ENCODE measurements around the gene SUPT5H.

Gene SUPT5H

DNA sequence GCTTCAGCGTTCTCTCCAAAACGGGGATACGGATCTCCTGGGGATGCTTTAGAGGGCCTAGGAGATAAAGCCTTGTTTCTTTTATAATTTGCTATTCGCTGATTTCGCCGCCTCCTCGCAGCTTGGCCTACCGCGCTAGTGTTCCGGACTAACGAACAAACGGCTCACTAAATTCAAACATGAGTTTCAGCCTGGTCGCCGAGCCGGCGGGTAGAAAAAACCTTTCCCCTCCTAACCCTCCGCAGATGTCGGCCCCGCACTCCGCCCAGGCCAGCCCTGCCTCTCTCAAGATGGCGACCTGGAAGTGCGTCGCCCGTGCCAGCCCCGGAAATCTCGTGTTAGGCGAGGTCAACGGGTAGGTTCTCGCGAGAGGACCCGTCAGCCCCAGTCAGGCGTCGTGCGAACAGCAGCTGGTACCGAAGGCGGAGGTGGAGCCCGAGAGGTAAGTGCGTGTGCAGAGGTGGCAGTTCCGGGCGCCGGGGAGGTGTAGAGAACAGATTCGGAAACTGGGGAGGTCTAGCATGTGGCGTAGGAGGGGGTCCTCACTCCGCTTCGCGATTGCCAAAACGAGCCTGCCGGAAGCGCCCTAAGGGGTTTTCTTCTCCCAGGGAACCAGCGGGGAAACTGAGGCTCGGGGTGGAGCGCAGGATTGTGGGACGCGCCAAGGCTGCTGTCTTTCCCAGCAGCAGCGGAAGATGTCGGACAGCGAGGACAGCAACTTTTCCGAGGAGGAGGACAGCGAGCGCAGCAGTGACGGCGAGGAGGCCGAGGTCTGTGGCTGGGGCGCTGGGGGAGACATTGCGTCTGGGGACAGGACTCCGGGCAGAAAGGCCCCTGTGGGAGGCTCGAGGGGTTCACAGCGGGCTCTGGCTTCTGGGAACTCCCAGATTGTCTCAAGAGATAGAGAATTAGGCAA is at the start of gene SUPT5H:
SUPT5H (plus strand) TSS at position 387 of the 916 bp plus-strand sequence; CDS start at position 696, 309 bp downstream.
- Histone ChIP-seq H3K36me3 (ENCODE audit: low read length) (no peaks in the 10 kb centered on the region), H3K27me3 (ENCODE audit: low read length) (no peaks in the 10 kb centered on the region), H3F3A (ENCODE audit: insufficient read depth) (peaks cover 11% of the 10 kb centered on the region), H3K9me3 (ENCODE audit: insufficient read depth, low read length) (no peaks in the 10 kb centered on the region), H3K4me2 (ENCODE audit: low read depth, low read length, poor library complexity, severe bottlenecking) (peak within 1 kb of the TSS; percentile 98), H3K9ac (ENCODE audit: low read length) (peak within 1 kb of the TSS; percentile 100), H2AFZ (ENCODE audit: low read depth, low read length, severe bottlenecking) (peak within 1 kb of the TSS; percentile 60), H3K27ac (ENCODE audit: low read depth, low read length) (peak within 1 kb of the TSS; percentile 90), H3K4me3 (ENCODE audit: insufficient read depth, low read length, poor library complexity, severe bottlenecking) (peak within 1 kb of the TSS; percentile 99), H3K9me2 (replicated peaks; ENCODE audit: insufficient read depth, low read length) (no peaks in the 10 kb centered on the region), H4K20me1 (ENCODE audit: low read depth, low read length) (no peaks in the 10 kb centered on the region; the same call in 1 of the 2 replicates), H3K79me2 (ENCODE audit: insufficient read depth, low read length) (peaks cover 57% of the 10 kb centered on the region)
- no peak for TF ChIP-seq EZH2phosphoT487 (conservative IDR thresholded peaks at IDR 0.05; ENCODE audit: low read length)
- TF ChIP-seq, protein P1, sequence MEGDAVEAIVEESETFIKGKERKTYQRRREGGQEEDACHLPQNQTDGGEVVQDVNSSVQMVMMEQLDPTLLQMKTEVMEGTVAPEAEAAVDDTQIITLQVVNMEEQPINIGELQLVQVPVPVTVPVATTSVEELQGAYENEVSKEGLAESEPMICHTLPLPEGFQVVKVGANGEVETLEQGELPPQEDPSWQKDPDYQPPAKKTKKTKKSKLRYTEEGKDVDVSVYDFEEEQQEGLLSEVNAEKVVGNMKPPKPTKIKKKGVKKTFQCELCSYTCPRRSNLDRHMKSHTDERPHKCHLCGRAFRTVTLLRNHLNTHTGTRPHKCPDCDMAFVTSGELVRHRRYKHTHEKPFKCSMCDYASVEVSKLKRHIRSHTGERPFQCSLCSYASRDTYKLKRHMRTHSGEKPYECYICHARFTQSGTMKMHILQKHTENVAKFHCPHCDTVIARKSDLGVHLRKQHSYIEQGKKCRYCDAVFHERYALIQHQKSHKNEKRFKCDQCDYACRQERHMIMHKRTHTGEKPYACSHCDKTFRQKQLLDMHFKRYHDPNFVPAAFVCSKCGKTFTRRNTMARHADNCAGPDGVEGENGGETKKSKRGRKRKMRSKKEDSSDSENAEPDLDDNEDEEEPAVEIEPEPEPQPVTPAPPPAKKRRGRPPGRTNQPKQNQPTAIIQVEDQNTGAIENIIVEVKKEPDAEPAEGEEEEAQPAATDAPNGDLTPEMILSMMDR (IDR thresholded peaks at IDR 0.05; ENCODE audit: insufficient read depth, low read length, poor library complexity, severe bottlenecking): no peak

DNA sequence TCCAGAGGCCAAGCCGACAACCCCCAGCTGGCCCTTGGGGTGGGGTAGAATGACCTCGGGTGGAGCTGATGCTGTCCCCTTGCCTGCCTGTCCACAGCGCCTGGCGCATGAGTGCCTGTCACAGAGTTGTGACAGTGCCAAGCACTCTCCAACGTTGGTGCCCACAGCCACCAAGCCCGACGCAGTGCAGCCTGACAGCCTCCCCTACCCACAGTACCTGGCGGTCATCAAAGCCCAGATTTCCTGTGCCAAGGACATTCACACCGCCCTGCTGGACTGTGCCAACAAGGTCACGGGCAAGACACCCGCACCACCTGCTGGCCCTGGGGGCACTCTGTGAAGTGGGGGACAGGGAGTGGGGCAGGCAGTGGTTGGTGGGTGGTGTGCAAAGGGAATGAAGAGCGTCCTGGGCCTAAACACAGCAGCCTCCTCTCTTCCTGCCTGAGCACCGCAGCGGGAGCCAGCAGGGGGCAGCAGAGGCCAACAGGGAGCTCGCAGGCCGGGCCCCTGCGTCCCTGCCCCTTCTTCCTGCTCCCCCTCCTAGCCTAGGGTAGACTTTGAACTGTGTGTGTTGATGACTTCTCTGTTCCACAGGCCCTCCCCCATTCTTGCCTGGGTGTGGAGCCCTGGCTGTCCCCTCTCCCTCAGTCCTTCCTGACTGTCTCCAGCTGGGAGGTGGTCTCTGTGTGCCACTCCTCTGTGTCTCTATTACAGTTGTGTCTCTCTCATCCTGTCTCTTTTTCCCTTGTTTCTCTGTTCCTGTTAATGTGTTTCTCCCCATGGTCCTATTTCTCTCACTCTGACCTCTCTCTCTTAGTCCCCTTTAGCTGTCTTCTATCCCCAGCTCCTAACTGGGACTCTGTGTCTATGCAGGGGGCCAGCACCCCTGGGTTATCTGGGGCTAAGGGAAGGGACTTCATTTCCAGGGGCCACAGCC is 47.8 kb upstream of the SUPT5H start:
- no peaks in the 10 kb centered on the region for H4K20me1 ChIP-seq (ENCODE audit: low read depth, low read length)
- H3K9me2 ChIP-seq (replicated peaks; ENCODE audit: insufficient read depth, low read length): no peaks in the 10 kb centered on the region
- H3K27ac ChIP-seq (ENCODE audit: low read depth, low read length): peak overlapping the region; percentile 51
- H2AFZ ChIP-seq (ENCODE audit: low read depth, low read length, severe bottlenecking): no peak overlapping the region
- no peak for TF ChIP-seq EZH2phosphoT487 (conservative IDR thresholded peaks at IDR 0.05; ENCODE audit: low read length)
- TF ChIP-seq, protein P1 (IDR thresholded peaks at IDR 0.05; ENCODE audit: insufficient read depth, low read length, poor library complexity, severe bottlenecking): peak; percentile 70
- H3K36me3 ChIP-seq (ENCODE audit: low read length): no peaks in the 10 kb centered on the region; the same call in 1 of the 2 replicates
- peak overlapping the region; percentile 44 for H3K9ac ChIP-seq (ENCODE audit: low read length)
- peak overlapping the region; percentile 32 for H3K4me2 ChIP-seq (ENCODE audit: low read depth, low read length, poor library complexity, severe bottlenecking)
- no peaks in the 10 kb centered on the region for H3K79me2 ChIP-seq (ENCODE audit: insufficient read depth, low read length)
- no peaks in the 10 kb centered on the region for H3K9me3 ChIP-seq (ENCODE audit: insufficient read depth, low read length)
- H3K4me3 ChIP-seq (ENCODE audit: insufficient read depth, low read length, poor library complexity, severe bottlenecking): no peak overlapping the region
- H3K27me3 ChIP-seq (ENCODE audit: low read length): no peaks in the 10 kb centered on the region
- peaks cover 14% of the 10 kb centered on the region; the same call in 1 of the 2 replicates for H3F3A ChIP-seq (ENCODE audit: insufficient read depth)

DNA sequence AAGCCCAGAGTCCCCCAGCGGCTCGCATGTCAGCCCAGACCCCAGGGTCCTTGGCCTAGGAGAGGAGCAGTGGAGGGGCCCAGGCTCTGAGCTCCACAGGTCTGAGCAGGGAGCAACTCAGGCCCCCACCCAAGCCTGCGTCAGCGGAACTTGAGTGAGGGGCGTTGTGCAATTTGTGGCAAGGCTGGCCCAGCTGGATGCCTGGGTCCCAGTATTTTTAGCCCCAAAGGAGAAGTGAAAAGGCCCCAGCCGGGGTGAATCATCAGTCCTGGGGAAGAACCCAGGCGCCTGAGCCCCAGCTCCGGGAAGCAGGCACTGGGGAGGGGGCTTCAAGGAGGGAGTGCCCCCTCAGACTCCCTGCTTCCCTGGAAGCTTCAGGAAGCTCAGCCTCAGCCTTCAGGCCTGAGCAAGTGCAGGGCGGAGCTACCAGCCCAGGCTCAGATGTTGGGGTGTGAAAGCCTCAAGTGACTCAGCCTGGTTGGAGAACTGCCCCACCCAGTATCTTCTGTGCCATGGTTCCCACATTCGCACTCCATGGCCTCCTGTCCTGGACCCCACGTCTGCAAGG is 47.0 kb upstream of the SUPT5H start:
- Histone ChIP-seq H4K20me1 (ENCODE audit: low read depth, low read length) (no peaks in the 10 kb centered on the region), H3K9me3 (ENCODE audit: insufficient read depth, low read length) (no peaks in the 10 kb centered on the region), H3K4me2 (ENCODE audit: low read depth, low read length, poor library complexity, severe bottlenecking) (no peak overlapping the region), H3K4me3 (ENCODE audit: insufficient read depth, low read length, poor library complexity, severe bottlenecking) (no peak overlapping the region), H3K79me2 (ENCODE audit: insufficient read depth, low read length) (no peaks in the 10 kb centered on the region), H3K9ac (ENCODE audit: low read length) (peak overlapping the region; percentile 44), H3K36me3 (ENCODE audit: low read length) (no peaks in the 10 kb centered on the region; the same call in 1 of the 2 replicates), H3F3A (ENCODE audit: insufficient read depth) (peaks cover 14% of the 10 kb centered on the region; the same call in 1 of the 2 replicates), H3K27me3 (ENCODE audit: low read length) (no peaks in the 10 kb centered on the region), H2AFZ (ENCODE audit: low read depth, low read length, severe bottlenecking) (no peak overlapping the region), H3K9me2 (replicated peaks; ENCODE audit: insufficient read depth, low read length) (no peaks in the 10 kb centered on the region), H3K27ac (ENCODE audit: low read depth, low read length) (peak overlapping the region; percentile 51; the same call in 1 of the 2 replicates)
- TF ChIP-seq, protein P1 (IDR thresholded peaks at IDR 0.05; ENCODE audit: insufficient read depth, low read length, poor library complexity, severe bottlenecking): no peak
- TF ChIP-seq EZH2phosphoT487 (conservative IDR thresholded peaks at IDR 0.05; ENCODE audit: low read length): no peak
